A549 (cell line): ENCODE results near the gene LAMA2. TPM values are rescaled to one million over a fixed set of nuclear protein-coding genes. Genes with fewer than 3 reads are reported as not detected.

Experiments
- ATAC-seq, 2 experiments: fragments of 200-7000 bp in 1 of 2; fragments of >200 bp in 1 of 2; cut with Nextera tagmentation in 1 of 2; cut with Tn5 transposase in 1 of 2; 3 replicates each; pipeline versions ENCODE4 v1.8.0 to v1.9.1; 2018 to 2020; ENCODE audit warnings: mild to moderate bottlenecking in 1 of 2, moderate library complexity in 1 of 2
- CTCF ChIA-PET: fragments of 300-600 bp; sonication (Branson Sonifier 250); formaldehyde crosslinking; extraction: SDS; loops from one replicate; lab custom pipeline; 2021; ENCODE audit warnings: antibody characterized with exemption, inconsistent platforms; lab: Yijun Ruan, JAX
- POLR2A ChIA-PET: fragments of 350-600 bp; formaldehyde crosslinking; extraction: SDS; loops from one replicate; lab custom pipeline; 2021; ENCODE audit warnings: antibody characterized with exemption, inconsistent platforms; lab: Yijun Ruan, JAX
- DNase-seq, 2 experiments: peaks; one replicate each; pipeline versions ENCODE4 v3.0.0 to v3.0.0-alpha.2; 2011 to 2016; ENCODE audit warnings: low read depth in 1 of 2, low spot score in 1 of 2
- FAIRE-seq: peaks from 2 replicates; lab custom pipeline; 2011; peaks lifted over from hg19 to GRCh38; lab: Jason Lieb, UNC
- H3K27ac ChIP-seq, 2 experiments: fragments of >200 bp; sonication (Bioruptor Twin); formaldehyde crosslinking; 3 replicates each; pipeline ENCODE4 v1.5.1; 2016 to 2017
- H3K4me1 ChIP-seq: fragments of >200 bp; sonication (Bioruptor Twin); formaldehyde crosslinking; 3 replicates; pipeline ENCODE4 v1.6.1; 2016
- H3K4me2 ChIP-seq: fragments of >200 bp; sonication (Bioruptor Twin); formaldehyde crosslinking; 3 replicates; pipeline ENCODE4 v1.6.1; 2016
- H3K4me3 ChIP-seq: fragments of >200 bp; sonication (Bioruptor Twin); formaldehyde crosslinking; 3 replicates; pipeline ENCODE4 v1.5.1; 2016
- H3K9me3 ChIP-seq: fragments of >200 bp; sonication (Bioruptor Twin); formaldehyde crosslinking; 3 replicates; pipeline ENCODE4 v1.6.1; 2016
- CBX8 ChIP-seq: fragments of 200-600 bp; sonication (generic); IDR thresholded peaks from 2 replicates; pipeline ENCODE4 v1.6.1; 2016
- CHD2 ChIP-seq: fragments of 150-350 bp; IDR thresholded peaks from 2 replicates; pipeline ENCODE4 v1.6.1; 2014; ENCODE audit warnings: low read length; ENCODE audit not compliant: partially characterized antibody
- EHF ChIP-seq: fragments of 250-450 bp; sonication (Bioruptor Pico); IDR thresholded peaks from 2 replicates; pipeline ENCODE4 v1.5.0; 2020; ENCODE audit warnings: mild to moderate bottlenecking
- EP300 ChIP-seq, 2 experiments: fragments of >200 bp; sonication (Bioruptor Twin); formaldehyde crosslinking; IDR thresholded peaks; 2 replicates in 1 of 2; 3 replicates in 1 of 2; pipeline ENCODE4 v1.6.1; 2016 to 2017
- FOSB ChIP-seq: fragments of 250-450 bp; sonication (Bioruptor Pico); IDR thresholded peaks from 2 replicates; pipeline ENCODE4 v1.5.0; 2020; ENCODE audit warnings: mild to moderate bottlenecking, moderate library complexity
- FOSL2 ChIP-seq, 2 experiments: fragments of 450-650 bp in 1 of 2; fragments of >200 bp in 1 of 2; sonication (Bioruptor Twin) in 1 of 2; formaldehyde crosslinking; IDR thresholded peaks; 2 replicates each; pipeline versions ENCODE4 v1.5.0 to v1.6.1; 2016 to 2020; ENCODE audit warnings: mild to moderate bottlenecking in 1 of 2, moderate library complexity in 1 of 2
- FOXS1 ChIP-seq: fragments of 250-450 bp; sonication (Bioruptor Pico); IDR thresholded peaks from 2 replicates; pipeline ENCODE4 v1.5.0; 2020; ENCODE audit warnings: mild to moderate bottlenecking, moderate library complexity
- HEYL ChIP-seq: fragments of 250-450 bp; sonication (Bioruptor Pico); IDR thresholded peaks from 2 replicates; pipeline ENCODE4 v1.8.0; 2021; ENCODE audit warnings: mild to moderate bottlenecking, moderate library complexity
- HOXA7 ChIP-seq: fragments of 250-450 bp; sonication (Bioruptor Pico); IDR thresholded peaks from 2 replicates; pipeline ENCODE4 v1.5.0; 2020; ENCODE audit warnings: mild to moderate bottlenecking, moderate library complexity
- KDM5A ChIP-seq: fragments of 200-600 bp; sonication (generic); IDR thresholded peaks from 2 replicates; pipeline ENCODE4 v1.6.1; 2016; ENCODE audit warnings: antibody characterized with exemption, mild to moderate bottlenecking
- MAFK ChIP-seq: fragments of 450-650 bp; IDR thresholded peaks from 2 replicates; pipeline ENCODE4 v1.6.1; 2014; ENCODE audit not compliant: partially characterized antibody
- MAZ ChIP-seq: fragments of 150-350 bp; IDR thresholded peaks from 2 replicates; pipeline ENCODE4 v1.6.1; 2014; ENCODE audit warnings: antibody characterized with exemption, low read depth, low read length, borderline replicate concordance
- MYC ChIP-seq: IDR thresholded peaks from 2 replicates; pipeline ENCODE4 v1.6.1; 2012; ENCODE audit warnings: mild to moderate bottlenecking, inconsistent platforms, low read length, improper control_type of control experiment, borderline replicate concordance
- NFE2L2 ChIP-seq: fragments of 150-350 bp; conservative IDR thresholded peaks from 2 replicates; pipeline ENCODE4 v1.6.1; 2014; ENCODE audit warnings: low read length
- NPAS2 ChIP-seq: fragments of 250-450 bp; sonication (Bioruptor Pico); IDR thresholded peaks from 2 replicates; pipeline ENCODE4 v1.8.0; 2022; ENCODE audit warnings: mild to moderate bottlenecking, moderate library complexity, borderline replicate concordance
- POLR2AphosphoS2 ChIP-seq: conservative IDR thresholded peaks from 2 replicates; pipeline ENCODE4 v1.6.1; 2012; ENCODE audit warnings: low read length, improper control_type of control experiment, inconsistent platforms
- RARB ChIP-seq: fragments of 250-450 bp; sonication (Bioruptor Pico); IDR thresholded peaks from 2 replicates; pipeline ENCODE4 v1.8.0; 2021; ENCODE audit warnings: mild to moderate bottlenecking, moderate library complexity
- RNF2 ChIP-seq: fragments of 200-600 bp; sonication (generic); IDR thresholded peaks from 2 replicates; pipeline ENCODE4 v1.6.1; 2016; ENCODE audit warnings: low read depth, mild to moderate bottlenecking, antibody characterized with exemption, moderate library complexity, borderline replicate concordance
- SMC3 ChIP-seq: fragments of >200 bp; sonication (Bioruptor Twin); formaldehyde crosslinking; IDR thresholded peaks from 3 replicates; pipeline ENCODE4 v1.6.1; 2018; ENCODE audit warnings: inconsistent platforms
- TP53 ChIP-seq: fragments of 250-450 bp; sonication (Bioruptor Pico); IDR thresholded peaks from 2 replicates; pipeline ENCODE4 v1.5.0; 2021; ENCODE audit warnings: mild to moderate bottlenecking, moderate library complexity
- ZFP36 ChIP-seq: fragments of 450-650 bp; IDR thresholded peaks from 2 replicates; pipeline ENCODE4 v1.6.1; 2014; ENCODE audit warnings: borderline replicate concordance; ENCODE audit not compliant: partially characterized antibody
- WGBS: methylation state at CpG from one replicate; pipeline ENCODE4 v1.1.6; 2017; ENCODE audit errors: missing lambda C conversion rate; 5-methylcytosine and 5-hydroxymethylcytosine counted together
- polyA plus RNA-seq, 4 experiments: library from polyadenylated mRNA; depleted of rRNA in 3 of 4; stranded (reverse); fragments of >200 nt; fragmentation: RNase III in 1 of 4; extraction: RNeasy Plus Mini Kit Qiagen cat#74134 plus additional on column Dnase treatment in 1 of 4; gene quantifications; 2 replicates in 3 of 4; 3 replicates in 1 of 4; pipeline ENCODE4 v1.2.3, GENCODE V29; 2011 to 2017
- TF ChIP-seq, protein P1 (sequence below): fragments of >200 bp; sonication (Bioruptor Twin); formaldehyde crosslinking; IDR thresholded peaks from 3 replicates; pipeline ENCODE4 v1.5.1; 2016
- TF ChIP-seq, protein P2 (sequence below): fragments of 450-650 bp; IDR thresholded peaks from 2 replicates; pipeline ENCODE4 v1.6.1; 2014; ENCODE audit warnings: antibody characterized with exemption
- TF ChIP-seq, protein P3 (sequence below): fragments of 250-450 bp; sonication (Bioruptor Pico); IDR thresholded peaks from 2 replicates; pipeline ENCODE4 v1.5.0; 2021; ENCODE audit warnings: mild to moderate bottlenecking, moderate library complexity, borderline replicate concordance
- TF ChIP-seq, protein P4 (sequence below): IDR thresholded peaks from 2 replicates; pipeline ENCODE4 v1.6.1; 2012
- TF ChIP-seq, protein P5 (sequence below): fragments of >200 bp; sonication (Bioruptor Twin); formaldehyde crosslinking; IDR thresholded peaks from 2 replicates; pipeline ENCODE4 v1.6.1; 2016
- TF ChIP-seq, protein P6 (sequence below): fragments of 150-350 bp; IDR thresholded peaks from 2 replicates; pipeline ENCODE4 v1.6.1; 2014; ENCODE audit warnings: low read depth, mild to moderate bottlenecking, low read length
- TF ChIP-seq, protein P7 (sequence below): fragments of 200-600 bp; sonication (generic); IDR thresholded peaks from 2 replicates; pipeline ENCODE4 v1.6.1; 2016; ENCODE audit warnings: antibody characterized with exemption, mild to moderate bottlenecking, moderate library complexity

LAMA2 gene
- polyA plus RNA-seq, 2 of the 4 experiments (the other 2 are of a cell fraction), result 0.21 to 1.3 TPM

DNA sequence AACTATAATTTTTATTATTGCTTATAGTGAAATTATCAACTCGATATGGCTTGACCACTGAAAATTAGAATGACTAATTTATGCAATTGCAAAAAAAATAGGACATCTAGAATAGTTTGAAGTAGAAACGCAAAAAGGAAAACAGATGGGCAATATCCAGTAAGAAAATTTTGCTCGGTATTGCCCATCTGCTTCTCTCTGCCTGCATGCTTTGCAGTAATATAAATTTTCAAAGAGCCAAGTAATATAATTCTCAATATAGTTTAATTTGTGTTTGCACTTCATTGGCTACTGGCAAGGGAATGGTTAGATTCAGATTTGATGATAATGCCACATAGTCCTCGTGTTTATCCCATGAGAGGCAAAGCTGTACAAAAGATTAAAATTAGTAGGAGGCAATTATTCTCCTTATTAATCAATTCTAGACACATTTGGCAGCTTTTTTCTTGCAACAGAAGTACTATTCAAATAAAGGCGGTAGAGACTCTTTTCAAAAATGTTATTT is 27.3 kb upstream of the LAMA2 start:
- ATAC-seq (no peak), DNase-seq (no peak), FAIRE-seq (no peak)
- Histone ChIP-seq H3K9me3 (no peaks in the 10 kb centered on the region), H3K4me3 (no peak overlapping the region), H3K4me1 (no peaks in the 10 kb centered on the region), H3K27ac (no peak overlapping the region), H3K4me2 (no peak overlapping the region)
- ChIA-PET CTCF (no interaction called here), POLR2A (no interaction called here)
- 29% methylated on average over 5 of the region's 5 CpGs for WGBS
- no peak for TF ChIP-seq HEYL (CRISPR knock-in tag)
- TF ChIP-seq RNF2, result no peak
- no peak for TF ChIP-seq TP53 (CRISPR knock-in tag)
- TF ChIP-seq, protein P1, sequence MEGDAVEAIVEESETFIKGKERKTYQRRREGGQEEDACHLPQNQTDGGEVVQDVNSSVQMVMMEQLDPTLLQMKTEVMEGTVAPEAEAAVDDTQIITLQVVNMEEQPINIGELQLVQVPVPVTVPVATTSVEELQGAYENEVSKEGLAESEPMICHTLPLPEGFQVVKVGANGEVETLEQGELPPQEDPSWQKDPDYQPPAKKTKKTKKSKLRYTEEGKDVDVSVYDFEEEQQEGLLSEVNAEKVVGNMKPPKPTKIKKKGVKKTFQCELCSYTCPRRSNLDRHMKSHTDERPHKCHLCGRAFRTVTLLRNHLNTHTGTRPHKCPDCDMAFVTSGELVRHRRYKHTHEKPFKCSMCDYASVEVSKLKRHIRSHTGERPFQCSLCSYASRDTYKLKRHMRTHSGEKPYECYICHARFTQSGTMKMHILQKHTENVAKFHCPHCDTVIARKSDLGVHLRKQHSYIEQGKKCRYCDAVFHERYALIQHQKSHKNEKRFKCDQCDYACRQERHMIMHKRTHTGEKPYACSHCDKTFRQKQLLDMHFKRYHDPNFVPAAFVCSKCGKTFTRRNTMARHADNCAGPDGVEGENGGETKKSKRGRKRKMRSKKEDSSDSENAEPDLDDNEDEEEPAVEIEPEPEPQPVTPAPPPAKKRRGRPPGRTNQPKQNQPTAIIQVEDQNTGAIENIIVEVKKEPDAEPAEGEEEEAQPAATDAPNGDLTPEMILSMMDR, result no peak
- TF ChIP-seq FOSL2 (IDR thresholded peaks at IDR 0.05), result no peak
- TF ChIP-seq FOSL2 (CRISPR knock-in tag; IDR thresholded peaks at IDR 0.05), result no peak
- no peak for TF ChIP-seq POLR2AphosphoS2
- TF ChIP-seq ZFP36, result no peak
- TF ChIP-seq CHD2, result no peak
- TF ChIP-seq MAZ, result no peak
- TF ChIP-seq, protein P2, sequence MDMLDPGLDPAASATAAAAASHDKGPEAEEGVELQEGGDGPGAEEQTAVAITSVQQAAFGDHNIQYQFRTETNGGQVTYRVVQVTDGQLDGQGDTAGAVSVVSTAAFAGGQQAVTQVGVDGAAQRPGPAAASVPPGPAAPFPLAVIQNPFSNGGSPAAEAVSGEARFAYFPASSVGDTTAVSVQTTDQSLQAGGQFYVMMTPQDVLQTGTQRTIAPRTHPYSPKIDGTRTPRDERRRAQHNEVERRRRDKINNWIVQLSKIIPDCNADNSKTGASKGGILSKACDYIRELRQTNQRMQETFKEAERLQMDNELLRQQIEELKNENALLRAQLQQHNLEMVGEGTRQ, result no peak
- TF ChIP-seq EHF, result no peak
- TF ChIP-seq, protein P3, sequence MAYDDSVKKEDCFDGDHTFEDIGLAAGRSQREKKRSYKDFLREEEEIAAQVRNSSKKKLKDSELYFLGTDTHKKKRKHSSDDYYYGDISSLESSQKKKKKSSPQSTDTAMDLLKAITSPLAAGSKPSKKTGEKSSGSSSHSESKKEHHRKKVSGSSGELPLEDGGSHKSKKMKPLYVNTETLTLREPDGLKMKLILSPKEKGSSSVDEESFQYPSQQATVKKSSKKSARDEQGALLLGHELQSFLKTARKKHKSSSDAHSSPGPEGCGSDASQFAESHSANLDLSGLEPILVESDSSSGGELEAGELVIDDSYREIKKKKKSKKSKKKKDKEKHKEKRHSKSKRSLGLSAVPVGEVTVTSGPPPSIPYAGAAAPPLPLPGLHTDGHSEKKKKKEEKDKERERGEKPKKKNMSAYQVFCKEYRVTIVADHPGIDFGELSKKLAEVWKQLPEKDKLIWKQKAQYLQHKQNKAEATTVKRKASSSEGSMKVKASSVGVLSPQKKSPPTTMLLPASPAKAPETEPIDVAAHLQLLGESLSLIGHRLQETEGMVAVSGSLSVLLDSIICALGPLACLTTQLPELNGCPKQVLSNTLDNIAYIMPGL (CRISPR knock-in tag), result no peak
- no peak for TF ChIP-seq NPAS2

DNA sequence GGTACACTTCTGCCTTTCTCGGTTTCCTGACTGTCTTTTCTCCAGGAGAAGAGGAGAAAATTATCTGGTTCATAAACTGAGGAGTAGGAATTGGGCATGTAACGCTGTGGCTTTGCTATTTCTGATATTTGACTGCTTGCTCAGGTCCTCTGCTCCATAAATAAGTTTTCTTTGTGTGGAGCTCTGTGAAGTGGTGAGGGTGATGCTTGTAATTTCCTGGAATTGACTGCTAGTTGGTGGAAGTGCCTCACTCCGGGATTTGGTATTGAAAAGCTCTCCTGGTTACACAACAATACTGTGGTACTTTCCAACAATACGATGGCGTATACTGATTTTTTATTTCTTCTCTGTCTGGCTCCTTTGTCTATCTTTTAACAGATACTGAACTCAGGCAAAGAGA is 25.1 kb upstream of the LAMA2 start:
- FAIRE-seq, result no peak
- 33% methylated on average over 5 of the region's 5 CpGs for WGBS
- no peak overlapping the region for H3K4me3 ChIP-seq
- POLR2A ChIA-PET, result no interaction called here
- no peak overlapping the region for H3K4me2 ChIP-seq
- CTCF ChIA-PET, result no interaction called here
- ATAC-seq, result no peak
- H3K27ac ChIP-seq, result no peak overlapping the region
- no peaks in the 10 kb centered on the region for H3K4me1 ChIP-seq
- DNase-seq, result no peak
- H3K9me3 ChIP-seq, result no peaks in the 10 kb centered on the region
- TF ChIP-seq KDM5A (no peak), CBX8 (no peak), FOSB (CRISPR knock-in tag) (no peak), MAFK (no peak), POLR2AphosphoS2 (no peak), FOXS1 (CRISPR knock-in tag) (no peak), HOXA7 (CRISPR knock-in tag) (no peak), SMC3 (no peak), EP300 (IDR thresholded peaks at IDR 0.05) (no peak), RARB (no peak), NFE2L2 (no peak), MYC (no peak)
- TF ChIP-seq, protein P4, sequence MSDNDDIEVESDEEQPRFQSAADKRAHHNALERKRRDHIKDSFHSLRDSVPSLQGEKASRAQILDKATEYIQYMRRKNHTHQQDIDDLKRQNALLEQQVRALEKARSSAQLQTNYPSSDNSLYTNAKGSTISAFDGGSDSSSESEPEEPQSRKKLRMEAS, result no peak
- TF ChIP-seq, protein P5, sequence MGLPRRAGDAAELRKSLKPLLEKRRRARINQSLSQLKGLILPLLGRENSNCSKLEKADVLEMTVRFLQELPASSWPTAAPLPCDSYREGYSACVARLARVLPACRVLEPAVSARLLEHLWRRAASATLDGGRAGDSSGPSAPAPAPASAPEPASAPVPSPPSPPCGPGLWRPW, result no peak
- TF ChIP-seq, protein P6, sequence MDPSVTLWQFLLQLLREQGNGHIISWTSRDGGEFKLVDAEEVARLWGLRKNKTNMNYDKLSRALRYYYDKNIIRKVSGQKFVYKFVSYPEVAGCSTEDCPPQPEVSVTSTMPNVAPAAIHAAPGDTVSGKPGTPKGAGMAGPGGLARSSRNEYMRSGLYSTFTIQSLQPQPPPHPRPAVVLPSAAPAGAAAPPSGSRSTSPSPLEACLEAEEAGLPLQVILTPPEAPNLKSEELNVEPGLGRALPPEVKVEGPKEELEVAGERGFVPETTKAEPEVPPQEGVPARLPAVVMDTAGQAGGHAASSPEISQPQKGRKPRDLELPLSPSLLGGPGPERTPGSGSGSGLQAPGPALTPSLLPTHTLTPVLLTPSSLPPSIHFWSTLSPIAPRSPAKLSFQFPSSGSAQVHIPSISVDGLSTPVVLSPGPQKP, result no peak
- TF ChIP-seq, protein P2, result no peak
- TF ChIP-seq, protein P7, sequence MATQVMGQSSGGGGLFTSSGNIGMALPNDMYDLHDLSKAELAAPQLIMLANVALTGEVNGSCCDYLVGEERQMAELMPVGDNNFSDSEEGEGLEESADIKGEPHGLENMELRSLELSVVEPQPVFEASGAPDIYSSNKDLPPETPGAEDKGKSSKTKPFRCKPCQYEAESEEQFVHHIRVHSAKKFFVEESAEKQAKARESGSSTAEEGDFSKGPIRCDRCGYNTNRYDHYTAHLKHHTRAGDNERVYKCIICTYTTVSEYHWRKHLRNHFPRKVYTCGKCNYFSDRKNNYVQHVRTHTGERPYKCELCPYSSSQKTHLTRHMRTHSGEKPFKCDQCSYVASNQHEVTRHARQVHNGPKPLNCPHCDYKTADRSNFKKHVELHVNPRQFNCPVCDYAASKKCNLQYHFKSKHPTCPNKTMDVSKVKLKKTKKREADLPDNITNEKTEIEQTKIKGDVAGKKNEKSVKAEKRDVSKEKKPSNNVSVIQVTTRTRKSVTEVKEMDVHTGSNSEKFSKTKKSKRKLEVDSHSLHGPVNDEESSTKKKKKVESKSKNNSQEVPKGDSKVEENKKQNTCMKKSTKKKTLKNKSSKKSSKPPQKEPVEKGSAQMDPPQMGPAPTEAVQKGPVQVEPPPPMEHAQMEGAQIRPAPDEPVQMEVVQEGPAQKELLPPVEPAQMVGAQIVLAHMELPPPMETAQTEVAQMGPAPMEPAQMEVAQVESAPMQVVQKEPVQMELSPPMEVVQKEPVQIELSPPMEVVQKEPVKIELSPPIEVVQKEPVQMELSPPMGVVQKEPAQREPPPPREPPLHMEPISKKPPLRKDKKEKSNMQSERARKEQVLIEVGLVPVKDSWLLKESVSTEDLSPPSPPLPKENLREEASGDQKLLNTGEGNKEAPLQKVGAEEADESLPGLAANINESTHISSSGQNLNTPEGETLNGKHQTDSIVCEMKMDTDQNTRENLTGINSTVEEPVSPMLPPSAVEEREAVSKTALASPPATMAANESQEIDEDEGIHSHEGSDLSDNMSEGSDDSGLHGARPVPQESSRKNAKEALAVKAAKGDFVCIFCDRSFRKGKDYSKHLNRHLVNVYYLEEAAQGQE, result no peak
